ENCODE measurements around the gene C2. TPM values are rescaled to one million over a fixed set of nuclear protein-coding genes. Genes with fewer than 3 reads are reported as not detected.
"Not testable (repeated sequence)": the region's sequence is repeated elsewhere in the genome, so short reads cannot be mapped to it uniquely, and the experiment has no call there.

The C2 gene
- total RNA-seq, 2 donors from 2014 or later = 13.8 to 40.2 TPM

GRCh38 chr6:31989363-31989762 is 61.8 kb downstream of the C2 start:
- not testable (repeated sequence) for H3K36me3 ChIP-seq; H3K27me3 ChIP-seq (replicated peaks; ENCODE audit: insufficient read depth); H3K4me3 ChIP-seq; ATAC-seq (ENCODE audit: insufficient number of reproducible peaks, low FRiP score, low read depth); H3K4me1 ChIP-seq (ENCODE audit: control insufficient read depth in 1 of 2, low read depth in 2 of 2); DNase-seq (ENCODE audit: low spot score); H3K27ac ChIP-seq; H3K9me3 ChIP-seq

- not testable (repeated sequence) for DNase-seq (ENCODE audit: low spot score); H3K9me3 ChIP-seq; H3K4me3 ChIP-seq; H3K27ac ChIP-seq; H3K36me3 ChIP-seq; ATAC-seq (ENCODE audit: insufficient number of reproducible peaks, low FRiP score, low read depth); H3K27me3 ChIP-seq (replicated peaks; ENCODE audit: insufficient read depth); H3K4me1 ChIP-seq (ENCODE audit: control insufficient read depth in 1 of 2, low read depth in 2 of 2)
Measured at GRCh38 chr6:31994421-31994820, 66.9 kb downstream of the C2 start.

Other genes starting within 250 kb of the C2 start
- not detected for gene LY6G5C, start 246.7 kb upstream of the C2 start, total RNA-seq
- gene ABHD16A, start 224.4 kb upstream of the C2 start, total RNA-seq = 10 to 100 TPM; 49.3 to 52.8 TPM
- not detected for gene LY6G6F, start 220.9 kb upstream of the C2 start, total RNA-seq
- not detected for gene LY6G6D, start 212.4 kb upstream of the C2 start, total RNA-seq
- gene LY6G6C, start 206.0 kb upstream of the C2 start, total RNA-seq = not detected
- not detected for gene MPIG6B, start 204.3 kb upstream of the C2 start, total RNA-seq
- 100 to 1,000 TPM; 136 TPM for gene DDAH2, start 198.4 kb upstream of the C2 start, total RNA-seq
- gene CLIC1, start 191.2 kb upstream of the C2 start, total RNA-seq = 100 to 1,000 TPM; 222 to 251 TPM
- gene MSH5, start 187.7 kb upstream of the C2 start, total RNA-seq = 10 to 100 TPM in 1 of 2 donors, 1 to 10 TPM in 1; 5.7 to 10.5 TPM
- 10 to 100 TPM in 1 of 2 donors, not detected in 1; 13.3 TPM for gene SAPCD1, start 165.1 kb upstream of the C2 start, total RNA-seq
- under 1 TPM; 0.68 to 0.78 TPM for gene VWA7, start 150.4 kb upstream of the C2 start, total RNA-seq
- gene VARS1, start 132.0 kb upstream of the C2 start, total RNA-seq = 10 to 100 TPM; 24.8 to 46.8 TPM
- gene LSM2, start 120.8 kb upstream of the C2 start, total RNA-seq = 10 to 100 TPM; 21.2 to 40.1 TPM
- 1 to 10 TPM; 1.1 to 1.2 TPM for gene HSPA1L, start 112.4 kb upstream of the C2 start, total RNA-seq
- gene HSPA1A, start 112.2 kb upstream of the C2 start, total RNA-seq = 100 to 1,000 TPM; 240 to 354 TPM
- gene HSPA1B, start 100.0 kb upstream of the C2 start, total RNA-seq = 100 to 1,000 TPM; 178 to 262 TPM
- 10 to 100 TPM; 26.0 to 35.2 TPM for gene NEU1, start 64.9 kb upstream of the C2 start, total RNA-seq
- 1 to 10 TPM in 1 of 2 donors, not detected in 1; 5.8 TPM for gene SLC44A4, start 48.7 kb upstream of the C2 start, total RNA-seq
- gene EHMT2, start 30.0 kb upstream of the C2 start, total RNA-seq = 10 to 100 TPM; 19.5 to 33.2 TPM
- gene ZBTB12, start 25.6 kb upstream of the C2 start, total RNA-seq = 1 to 10 TPM in 1 of 2 donors, not detected in 1; 1.6 TPM
- 100 to 1,000 TPM in 1 of 2 donors, 10 to 100 TPM in 1; 55.2 to 142 TPM for gene CFB, start 18.4 kb downstream of the C2 start, total RNA-seq
- 10 to 100 TPM; 62.4 to 69.3 TPM for gene NELFE, start 31.3 kb downstream of the C2 start, total RNA-seq
- 10 to 100 TPM; 37.7 to 73.0 TPM for gene SKIC2, start 31.5 kb downstream of the C2 start, total RNA-seq
- 10 to 100 TPM; 14.1 to 45.4 TPM for gene DXO, start 44.4 kb downstream of the C2 start, total RNA-seq
- gene C4A, start 54.3 kb downstream of the C2 start, total RNA-seq = 100 to 1,000 TPM in 1 of 2 donors, 10 to 100 TPM in 1; 30.2 to 162 TPM
- 100 to 1,000 TPM in 1 of 2 donors, 10 to 100 TPM in 1; 44.3 to 108 TPM for gene C4B, start 87.1 kb downstream of the C2 start, total RNA-seq
- gene CYP21A2, start 110.7 kb downstream of the C2 start, total RNA-seq = 1 to 10 TPM in 1 of 2 donors, not detected in 1; 2.4 TPM
- 100 to 1,000 TPM; 194 to 210 TPM for gene TNXB, start 181.6 kb downstream of the C2 start, total RNA-seq
- 10 to 100 TPM; 38.2 to 60.9 TPM for gene ATF6B, start 200.5 kb downstream of the C2 start, total RNA-seq
- 1 to 10 TPM in 1 of 2 donors, under 1 TPM in 1; 0.41 to 3.2 TPM for gene FKBPL, start 202.6 kb downstream of the C2 start, total RNA-seq
- gene PRRT1, start 224.2 kb downstream of the C2 start, total RNA-seq = 1 to 10 TPM; 3.8 to 6.8 TPM
- gene PPT2, start 226.4 kb downstream of the C2 start, total RNA-seq = 10 to 100 TPM; 21.8 to 42.0 TPM
- 10 to 100 TPM; 13.8 to 16.2 TPM for gene EGFL8, start 236.9 kb downstream of the C2 start, total RNA-seq
- 10 to 100 TPM; 43.0 to 53.1 TPM for gene AGPAT1, start 248.4 kb downstream of the C2 start, total RNA-seq

All from thoracic aorta (tissue), 2 donors.